GM18909 (cell line): Measurements from ENCODE around the gene FAM240A.

ENCODE experiments used
- ATAC-seq: cut with Tn5 transposase; IDR thresholded peaks from one replicate; pipeline ENCODE4 v1.9.1; 2021; ENCODE audit warnings: mild to moderate bottlenecking; ENCODE audit not compliant: unreplicated experiment, poor library complexity

FAM240A gene

DNA sequence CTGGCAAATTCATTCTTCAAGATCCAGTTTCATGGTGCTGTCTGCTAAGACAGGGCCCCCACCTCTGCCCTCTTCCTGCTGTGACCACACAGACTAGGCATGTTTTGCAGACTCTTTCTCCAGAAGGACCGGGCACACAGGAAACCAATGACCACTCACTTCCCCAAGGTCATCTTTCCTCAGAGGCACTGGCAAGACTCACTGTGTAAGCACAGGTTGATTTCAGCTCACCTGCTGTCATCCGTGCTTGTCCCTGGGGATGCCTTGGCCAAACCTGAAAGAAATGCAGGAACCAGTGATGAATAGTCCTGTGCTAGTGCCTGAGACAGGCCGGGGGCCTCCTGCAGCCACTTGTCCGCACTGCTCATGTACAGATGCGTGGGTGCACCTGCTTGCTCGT lies 47.7 kb downstream of the FAM240A start:
- no peak for ATAC-seq

GRCh38 chr3:46660543-46661523 lies 48.5 kb downstream of the FAM240A start:
- no peak for ATAC-seq

- ATAC-seq: no peak
Measured at GRCh38 chr3:46661776-46662766, 49.7 kb downstream of the FAM240A start.

DNA sequence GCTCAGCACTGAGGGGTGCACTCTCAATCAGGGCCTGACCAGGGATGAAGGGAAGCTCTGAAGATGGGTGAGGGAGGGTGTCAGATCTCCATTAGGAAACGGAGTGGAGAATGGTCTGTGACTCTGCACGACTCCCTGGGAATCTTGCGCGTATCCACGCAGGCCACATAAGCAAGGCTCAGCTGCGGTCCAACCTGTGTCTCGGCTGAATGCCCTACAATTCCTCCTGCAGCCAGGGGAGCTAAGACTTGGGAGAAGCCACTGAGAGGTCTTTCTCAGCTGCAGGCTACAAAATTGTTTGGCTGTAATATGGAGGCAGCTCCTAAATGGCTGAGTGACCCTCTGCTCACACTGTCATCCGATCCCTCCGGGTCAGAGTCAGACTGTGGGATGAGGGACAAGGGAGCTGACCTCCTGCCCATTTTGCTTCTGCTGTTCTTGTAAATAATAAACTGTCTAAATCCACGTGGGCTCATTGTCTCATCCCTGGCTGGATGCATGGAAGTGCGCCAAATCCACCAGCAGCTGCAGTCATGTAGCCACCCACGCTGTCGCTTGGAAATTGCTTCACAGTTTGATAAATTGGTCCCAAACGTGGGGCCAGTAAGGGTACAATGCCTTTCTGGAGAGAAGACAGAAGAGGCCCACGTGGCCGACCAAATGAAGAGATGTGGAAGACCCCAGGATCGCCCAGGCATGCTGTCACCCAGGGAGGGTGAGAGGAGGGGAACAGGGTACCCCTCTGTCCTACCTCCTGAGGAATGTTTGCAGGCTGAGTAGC lies 50.6 kb downstream of the FAM240A start:
- no peak for ATAC-seq

DNA sequence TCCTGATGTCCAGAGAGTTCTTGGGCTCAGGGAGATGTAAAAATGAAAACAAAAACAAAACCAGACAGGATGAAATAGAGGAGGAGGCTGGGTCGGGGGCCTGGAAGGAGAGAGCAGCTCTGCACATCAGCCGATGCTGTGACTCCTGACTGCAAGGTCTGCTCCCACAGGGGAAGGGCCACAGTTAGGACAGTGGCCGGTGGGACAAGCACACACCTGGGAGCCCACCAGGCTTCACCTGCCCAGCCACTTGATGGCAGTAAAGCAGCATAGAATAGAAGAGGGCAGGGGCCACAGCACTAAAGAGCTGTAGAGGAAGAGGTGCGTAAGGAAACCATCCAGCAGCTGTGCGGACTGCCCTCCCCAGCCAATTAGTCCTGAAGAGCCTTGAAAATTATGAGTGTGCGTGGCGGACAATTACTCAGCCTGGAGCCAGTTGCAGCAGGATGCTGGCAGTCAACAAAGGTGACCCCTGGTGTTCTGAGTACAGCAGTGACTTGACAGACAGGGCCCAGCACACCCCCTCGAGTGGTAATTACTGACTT lies 51.3 kb downstream of the FAM240A start:
- ATAC-seq: no peak

- ATAC-seq: no peak
Measured at GRCh38 chr3:46664188-46664970, 52.1 kb downstream of the FAM240A start.

DNA sequence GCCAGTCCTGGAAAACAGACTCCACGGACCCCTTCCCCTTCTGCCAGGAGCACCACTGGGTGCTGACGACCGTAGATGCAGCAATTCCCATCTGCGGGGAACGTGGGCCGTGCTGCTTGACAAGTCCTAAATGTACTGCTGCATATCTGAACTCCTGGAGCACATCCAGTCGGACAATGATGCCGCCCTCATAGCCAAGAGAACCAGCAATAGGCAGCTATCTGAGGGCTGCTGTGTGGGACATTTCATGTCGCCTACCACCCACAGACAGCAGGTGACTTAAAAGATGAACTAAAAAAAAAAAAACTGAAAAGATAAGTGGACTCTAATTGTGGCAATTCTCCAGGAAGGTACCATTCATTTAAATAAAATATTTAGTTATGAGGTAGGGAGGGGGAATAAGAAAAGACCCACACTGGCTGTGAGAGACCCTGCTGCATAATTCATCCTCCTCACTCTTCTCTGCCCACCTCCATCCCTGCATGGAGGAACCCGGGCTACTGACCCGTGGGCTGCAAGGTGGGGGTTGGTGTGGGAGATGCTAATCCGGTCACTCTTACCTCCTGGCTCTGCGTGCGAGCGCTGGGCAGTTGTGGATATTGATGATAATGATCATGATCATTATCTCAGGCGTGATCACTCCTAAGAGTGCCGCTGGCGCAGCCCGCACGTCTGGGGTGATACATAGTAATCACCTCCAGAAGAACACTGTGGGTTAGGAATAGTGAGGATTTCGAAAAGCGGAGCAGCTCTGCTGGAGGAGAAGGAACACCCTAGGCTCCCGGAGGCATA lies 52.8 kb downstream of the FAM240A start:
- ATAC-seq: no peak

DNA sequence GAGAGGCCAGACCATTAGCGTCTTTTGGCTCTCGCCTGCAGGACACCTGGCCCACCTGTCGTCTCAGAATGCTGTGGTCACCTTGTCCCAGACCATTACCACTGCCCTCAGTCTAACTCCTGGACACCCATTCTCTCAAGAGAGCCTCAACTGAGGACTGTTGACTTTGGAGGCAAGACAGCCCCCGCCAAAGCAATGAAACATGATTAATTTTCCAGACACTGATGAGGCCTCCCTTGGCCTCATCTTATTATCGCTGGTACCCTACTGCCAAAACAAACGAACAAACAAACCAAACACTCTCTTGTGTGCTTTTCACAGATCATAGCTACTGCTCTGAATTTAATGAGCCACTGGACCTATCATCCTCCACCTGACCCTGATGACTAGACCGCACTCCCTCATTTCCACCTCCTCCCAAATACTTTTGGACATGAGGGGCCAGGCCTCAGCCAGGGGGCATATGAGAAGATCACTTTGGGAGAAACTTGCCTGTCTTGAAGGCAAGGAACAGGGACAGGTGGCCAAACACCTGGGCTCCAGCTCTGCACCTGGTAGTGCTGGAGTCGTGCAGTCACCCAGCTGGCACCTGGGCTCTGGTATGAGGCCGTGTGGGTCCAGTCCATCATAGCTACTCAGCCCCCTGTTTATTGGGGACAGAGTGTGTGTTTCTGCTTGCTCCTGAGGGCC lies 53.6 kb downstream of the FAM240A start:
- no peak for ATAC-seq

- ATAC-seq: no peak
Measured at GRCh38 chr3:46666453-46666845, 54.1 kb downstream of the FAM240A start.

GRCh38 chr3:46667061-46667621 lies 54.8 kb downstream of the FAM240A start:
- no peak for ATAC-seq

DNA sequence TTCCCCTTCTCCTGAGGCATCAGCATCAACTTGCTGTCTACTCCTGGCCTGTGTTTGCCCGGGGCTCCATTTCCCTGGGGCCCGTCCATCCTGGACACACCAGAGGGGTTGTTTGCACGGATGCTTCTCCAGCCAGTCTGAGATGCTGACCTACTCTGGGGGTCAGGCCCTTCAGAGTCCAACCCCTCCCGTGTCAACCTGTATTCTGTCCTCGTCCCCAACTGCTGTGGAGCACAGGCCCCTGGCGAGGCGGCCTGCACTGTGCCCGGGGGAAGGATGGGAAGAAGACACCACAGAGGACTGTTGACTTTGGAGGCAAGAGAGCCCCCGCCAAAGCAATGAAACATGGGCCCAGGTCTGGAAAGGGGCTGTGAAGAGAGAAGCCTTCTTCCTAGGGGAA lies 55.3 kb downstream of the FAM240A start:
- ATAC-seq: no peak

DNA sequence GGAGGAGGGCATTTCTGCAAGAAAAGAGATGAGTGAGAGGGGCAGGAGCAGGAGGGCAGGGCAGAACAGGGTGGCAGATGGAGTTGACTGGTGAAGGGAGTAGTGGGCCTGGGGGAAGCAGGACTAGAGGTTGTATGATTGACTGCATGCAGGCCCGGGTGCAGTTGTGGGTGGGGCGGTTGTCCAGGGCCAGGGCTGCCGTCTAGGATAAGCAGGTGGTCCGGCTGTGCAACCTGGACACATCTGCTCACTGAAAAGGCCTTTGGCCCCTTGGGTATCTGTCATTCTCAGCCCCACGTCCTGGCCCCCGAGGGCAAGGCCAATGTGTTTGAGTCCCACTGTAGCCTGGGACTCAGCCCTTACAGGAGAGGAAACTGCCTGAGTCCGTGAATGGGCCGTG lies 55.8 kb downstream of the FAM240A start:
- ATAC-seq: no peak

DNA sequence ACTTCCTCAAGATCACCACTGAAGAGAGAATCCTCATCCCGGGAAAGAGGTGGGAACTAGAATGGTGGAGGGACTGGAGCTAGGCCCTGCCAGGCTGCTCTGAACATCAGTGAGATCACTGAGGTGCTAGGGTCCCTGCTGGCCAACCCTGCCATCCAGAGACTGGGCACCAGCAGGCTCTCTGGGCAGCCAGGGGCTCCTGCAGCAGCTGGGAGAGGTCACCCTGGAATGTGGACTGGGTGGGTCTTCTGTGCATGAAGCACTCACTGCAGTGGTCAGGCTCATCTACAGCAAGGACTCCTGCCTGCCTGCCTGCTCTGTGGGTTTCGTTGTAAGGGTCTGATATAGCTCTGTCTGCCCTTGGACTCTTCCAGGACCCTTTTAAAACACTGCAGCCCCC lies 56.3 kb downstream of the FAM240A start:
- no peak for ATAC-seq

GRCh38 chr3:46669191-46669999 lies 57.1 kb downstream of the FAM240A start:
- no peak for ATAC-seq

DNA sequence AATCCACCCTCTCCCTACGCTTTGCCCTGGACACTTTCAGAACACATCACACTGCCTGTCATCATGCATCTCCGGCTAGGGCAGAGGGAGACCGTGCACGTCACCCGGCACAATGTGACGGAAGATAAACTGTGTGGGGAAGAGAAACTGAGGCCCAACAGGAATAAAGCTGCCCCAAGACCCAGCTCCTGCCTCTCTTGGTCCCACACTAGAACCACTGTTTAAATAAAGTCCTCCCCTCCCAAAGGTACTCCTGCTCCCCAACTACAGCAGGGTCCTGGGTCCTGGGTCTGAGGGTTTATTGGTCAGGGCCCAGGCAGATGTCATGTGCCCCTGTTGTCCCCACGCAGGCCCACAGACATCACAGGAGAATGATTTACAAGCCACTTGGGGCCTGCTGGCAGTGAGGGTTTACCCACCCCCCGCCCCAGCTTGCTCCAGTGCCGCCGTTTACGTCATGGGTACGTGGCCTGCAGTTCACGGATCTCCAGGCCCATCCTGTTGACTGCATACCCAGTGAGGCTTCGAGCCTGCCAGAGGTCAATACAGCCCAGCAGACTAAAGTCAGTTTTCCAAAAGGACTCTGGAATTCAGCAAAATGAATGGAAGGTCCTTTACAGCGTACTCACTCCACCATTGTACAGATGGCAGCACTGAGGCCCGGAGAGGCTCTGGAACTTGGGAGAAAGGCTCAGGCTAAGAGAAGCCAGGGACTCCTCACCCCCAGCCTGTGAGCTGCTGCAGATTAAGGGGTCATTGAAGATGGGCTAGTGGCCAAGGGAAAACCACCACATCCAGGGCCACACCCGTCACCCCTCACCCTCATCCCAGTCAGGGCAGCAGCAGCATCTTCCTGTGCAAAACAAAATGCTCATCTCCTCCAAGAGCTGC lies 57.9 kb downstream of the FAM240A start:
- ATAC-seq: no peak
